ENCODE measurements around the gene PIGU.
A peak's percentile ranks its signal among the peaks of the same experiment; 100 is the strongest.
"Not testable (repeated sequence)": the region's sequence is repeated elsewhere in the genome, so short reads cannot be mapped to it uniquely, and the experiment has no call there.

PIGU gene

GRCh38 chr20:34621383-34622367 lies 55.2 kb downstream of the PIGU start:
- DNase-seq, result no peak

- no peak for DNase-seq
These were observed 55.9 kb downstream of the PIGU start for GRCh38 chr20:34621036-34621343.

GRCh38 chr20:34618676-34619075 lies 58.2 kb downstream of the PIGU start:
- no peak for DNase-seq

- not testable (repeated sequence) for DNase-seq
These were observed 60.0 kb downstream of the PIGU start for GRCh38 chr20:34616913-34617312.

- DNase-seq, result no peak
These were observed 61.4 kb downstream of the PIGU start for GRCh38 chr20:34615477-34615876.

GRCh38 chr20:34611976-34612375 lies 64.9 kb downstream of the PIGU start:
- not testable (repeated sequence) for DNase-seq

- no peak for DNase-seq
These were observed 69.8 kb downstream of the PIGU start for GRCh38 chr20:34607066-34607465.

GRCh38 chr20:34604980-34605788 lies 71.7 kb downstream of the PIGU start:
- peak; percentile 62 for DNase-seq

- no peak for DNase-seq
These were observed 75.8 kb downstream of the PIGU start for GRCh38 chr20:34600892-34601653.

GRCh38 chr20:34595377-34596184 lies 81.3 kb downstream of the PIGU start:
- DNase-seq, result no peak

GRCh38 chr20:34586488-34587163 lies 90.3 kb downstream of the PIGU start:
- no peak for DNase-seq

GRCh38 chr20:34585019-34585418 lies 91.9 kb downstream of the PIGU start:
- DNase-seq, result no peak

- no peak for DNase-seq
These were observed 93.3 kb downstream of the PIGU start for GRCh38 chr20:34583544-34583943.

- DNase-seq, result no peak
These were observed 94.0 kb downstream of the PIGU start for GRCh38 chr20:34582911-34583310.

- DNase-seq, result no peak
These were observed 94.7 kb downstream of the PIGU start for GRCh38 chr20:34582221-34582620.

- DNase-seq, result no peak
These were observed 95.3 kb downstream of the PIGU start for GRCh38 chr20:34581341-34582184.

- DNase-seq, result no peak
These were observed 96.6 kb downstream of the PIGU start for GRCh38 chr20:34579979-34580940.

- no peak for DNase-seq
These were observed 97.5 kb downstream of the PIGU start for GRCh38 chr20:34579191-34579978.

- no peak for DNase-seq
These were observed 98.4 kb downstream of the PIGU start for GRCh38 chr20:34578521-34578920.

Data from DMS 273 treated with DMSO at 0.1 percent for 48 hours (cell line).